NCI-H774 (cell line): ENCODE results near the gene FFAR3.
"Not testable (repeated sequence)": the region's sequence is repeated elsewhere in the genome, so short reads cannot be mapped to it uniquely, and the experiment has no call there.

Source experiments
- DNase-seq: peaks from one replicate; lab custom pipeline; 2025; lab: John Stamatoyannopoulos, UW

FFAR3 gene

DNA sequence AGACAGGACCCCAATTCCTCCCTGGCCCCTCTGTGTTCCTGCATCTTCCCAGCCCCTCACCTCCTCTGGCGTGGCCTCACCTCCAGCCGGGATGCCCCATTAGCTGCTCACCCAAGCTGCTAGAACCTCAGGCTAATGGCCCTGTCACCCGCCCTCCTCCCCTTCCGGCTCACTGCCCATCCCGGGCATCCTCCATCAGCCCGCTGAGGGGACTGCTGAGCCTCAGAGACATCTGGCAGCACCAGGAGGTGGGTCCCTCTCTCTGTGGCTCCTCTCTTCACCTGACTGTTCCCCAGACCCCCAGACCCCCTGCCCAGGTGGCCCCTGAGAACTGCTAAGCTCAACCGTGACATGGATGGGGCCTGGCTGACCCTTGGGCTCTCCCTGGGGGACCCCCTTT lies 7.7 kb upstream of the FFAR3 start:
- no peak for DNase-seq

- no peak for DNase-seq
These were observed 6.7 kb upstream of the FFAR3 start for GRCh38 chr19:35351411-35352176.

GRCh38 chr19:35352177-35352447 lies 6.1 kb upstream of the FFAR3 start:
- DNase-seq, result no peak

DNA sequence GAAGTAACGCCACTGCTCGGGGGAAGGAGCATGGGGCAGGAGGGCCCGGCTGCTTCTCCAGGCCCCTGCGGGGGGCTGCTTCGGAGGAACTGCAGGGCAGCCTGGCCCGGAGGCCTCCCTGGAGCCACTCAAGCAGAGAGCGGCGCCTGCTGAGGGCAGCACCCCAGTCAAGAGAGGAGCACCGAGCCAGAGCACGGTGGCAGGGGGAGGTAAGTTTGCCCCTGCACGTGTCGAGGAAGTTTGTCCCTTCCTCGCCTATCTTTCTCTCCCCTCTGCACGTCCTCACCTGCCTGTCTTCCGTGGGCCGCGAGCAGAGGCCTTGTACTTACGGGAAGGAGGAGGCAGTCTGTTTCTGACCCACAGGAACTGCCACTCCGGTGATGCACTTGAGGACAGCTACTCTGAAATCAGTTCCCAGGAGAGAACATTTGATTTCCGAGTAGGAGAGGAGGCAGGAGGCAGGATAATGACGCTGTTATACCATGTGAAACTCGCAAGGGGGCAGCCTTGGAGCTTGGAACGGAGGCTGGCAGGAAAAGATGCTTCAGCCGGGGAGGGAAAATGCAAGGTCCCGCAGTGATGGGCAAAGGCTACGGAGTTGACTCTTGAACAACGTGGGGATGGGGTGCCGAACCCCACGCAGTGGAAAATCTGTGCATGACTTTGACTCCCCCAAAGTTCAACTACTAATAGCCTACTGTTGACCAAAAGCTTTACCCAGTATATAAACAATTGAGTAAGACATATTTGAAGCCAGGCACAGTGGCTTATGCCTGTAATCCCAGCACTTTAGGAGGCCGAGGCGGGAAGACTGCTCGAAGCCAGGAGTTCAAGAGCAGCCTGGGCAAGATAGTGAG lies 5.6 kb upstream of the FFAR3 start:
- DNase-seq, result peak; percentile 37

DNA sequence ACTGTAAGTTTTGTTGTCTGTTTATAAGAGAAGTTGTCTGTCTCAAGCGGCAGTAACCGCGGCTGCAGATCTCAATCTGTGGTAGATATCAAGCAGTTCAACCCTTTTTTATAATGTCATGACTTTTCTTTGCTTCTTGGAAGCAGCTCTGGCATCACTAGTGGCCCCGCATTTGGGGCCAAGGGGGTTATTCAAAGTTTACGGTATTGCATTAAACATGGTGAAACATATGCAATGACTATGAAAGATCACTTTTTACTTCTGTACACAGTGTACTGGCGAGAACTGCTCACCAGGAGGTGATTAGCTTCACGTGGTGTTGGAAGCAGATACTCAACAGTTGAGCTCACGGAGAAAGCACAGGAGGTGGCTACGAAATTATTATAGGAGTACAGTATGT lies 4.6 kb upstream of the FFAR3 start:
- DNase-seq, result no peak

- no peak for DNase-seq
These were observed 3.4 kb upstream of the FFAR3 start for GRCh38 chr19:35354898-35355297.

DNA sequence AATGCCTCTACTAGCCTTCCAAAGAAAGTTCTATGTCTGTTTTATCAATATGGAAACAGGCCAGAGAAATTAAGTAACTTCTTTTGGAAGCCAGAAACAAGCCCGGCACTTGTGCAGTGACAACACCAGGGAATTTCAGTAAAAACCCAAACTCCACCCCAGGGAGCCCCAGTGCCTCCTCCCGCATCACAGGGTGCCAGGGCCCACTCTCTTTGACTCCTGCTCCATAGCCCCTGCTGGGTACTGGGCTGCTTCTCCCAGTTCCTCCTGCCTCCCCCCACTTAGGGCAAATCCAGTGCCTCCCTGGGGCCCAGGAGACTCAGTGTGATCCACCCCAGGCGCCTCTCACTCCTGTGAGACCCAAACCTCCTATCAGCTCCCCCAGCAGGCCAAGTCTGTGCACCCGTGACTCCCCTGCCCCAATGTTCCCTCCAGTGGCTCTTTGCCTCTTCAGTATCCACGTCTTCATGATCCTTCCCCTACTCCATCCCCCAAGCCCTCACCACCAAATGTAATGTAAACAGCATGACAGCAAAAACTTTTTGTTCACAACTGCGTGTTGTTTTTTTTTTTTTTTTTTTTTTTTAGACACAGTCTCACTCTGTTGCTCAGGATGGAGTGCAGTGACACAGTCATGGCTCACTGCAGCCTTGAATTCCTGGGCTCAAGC lies 2.3 kb upstream of the FFAR3 start:
- no peak for DNase-seq

GRCh38 chr19:35358834-35359233 lies 574 bp downstream of the FFAR3 start:
- DNase-seq, result not testable (repeated sequence)

GRCh38 chr19:35359395-35359794 lies 1.1 kb downstream of the FFAR3 start:
- DNase-seq, result not testable (repeated sequence)

GRCh38 chr19:35360081-35360480 lies 1.8 kb downstream of the FFAR3 start:
- DNase-seq, result not testable (repeated sequence)

- DNase-seq, result no peak
These were observed 2.7 kb downstream of the FFAR3 start for GRCh38 chr19:35360880-35361420.

GRCh38 chr19:35362261-35363000 lies 4.2 kb downstream of the FFAR3 start:
- no peak for DNase-seq

DNA sequence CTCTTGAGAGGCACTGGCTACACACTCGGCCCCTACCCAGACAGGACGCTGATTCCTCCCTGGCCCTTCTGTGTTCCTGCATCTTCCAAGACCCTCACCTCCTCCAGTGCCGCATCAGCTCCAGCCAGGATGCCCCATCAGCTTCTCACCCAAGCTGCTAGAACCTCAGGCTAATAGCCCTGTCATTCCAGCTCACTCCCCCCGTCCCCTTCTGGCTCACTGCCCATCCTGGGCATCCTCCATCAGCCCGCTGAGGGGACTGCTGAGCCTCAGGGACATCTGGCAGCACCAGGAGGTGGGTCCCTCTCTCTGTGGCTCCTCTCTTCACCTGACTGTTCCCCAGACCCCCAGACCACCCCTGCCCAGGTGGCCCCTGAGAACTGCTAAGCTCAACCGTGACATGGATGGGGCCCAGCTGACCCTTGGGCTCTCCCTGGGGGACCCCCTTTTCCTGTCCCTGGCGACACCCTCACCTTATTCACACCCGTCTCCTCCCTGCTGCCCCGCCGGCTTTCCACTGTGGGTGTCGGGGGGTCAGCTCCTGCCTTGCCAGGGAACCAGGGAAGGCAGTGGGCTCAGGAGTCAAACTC lies 4.8 kb downstream of the FFAR3 start:
- DNase-seq, result no peak

DNA sequence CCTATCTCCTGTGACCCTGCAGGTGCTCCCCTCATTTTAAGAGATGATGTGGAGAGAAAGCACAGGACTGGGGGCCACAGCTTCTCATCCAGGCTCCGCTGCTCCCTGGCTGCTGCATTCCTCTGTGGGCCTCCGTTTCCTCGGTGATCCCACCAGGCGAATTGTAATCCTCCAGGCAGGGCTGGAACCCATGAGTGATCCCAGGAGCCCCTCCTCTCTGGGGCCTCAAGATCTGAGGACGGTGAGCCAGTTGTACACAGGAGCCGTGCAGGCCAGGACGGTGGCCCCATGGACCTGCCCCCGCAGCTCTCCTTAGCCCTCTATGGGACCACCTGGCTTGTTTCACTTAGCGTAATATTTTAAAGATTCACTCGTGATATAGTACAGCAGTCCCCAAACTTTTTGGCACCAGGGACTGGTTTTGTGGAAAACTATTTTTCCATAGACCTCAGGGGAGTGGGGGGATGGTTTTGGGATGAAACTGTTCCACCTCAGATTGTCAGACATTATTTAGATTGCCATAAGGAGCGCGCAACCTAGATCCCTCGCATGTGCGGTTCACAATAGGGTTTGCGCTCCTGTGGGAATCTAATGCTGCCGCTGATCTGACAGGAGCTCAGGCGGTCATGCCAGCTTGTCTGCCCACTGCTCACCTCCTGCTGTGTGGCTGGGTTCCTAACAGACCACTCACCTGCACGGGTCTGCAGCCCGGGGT lies 5.6 kb downstream of the FFAR3 start:
- no peak for DNase-seq

DNA sequence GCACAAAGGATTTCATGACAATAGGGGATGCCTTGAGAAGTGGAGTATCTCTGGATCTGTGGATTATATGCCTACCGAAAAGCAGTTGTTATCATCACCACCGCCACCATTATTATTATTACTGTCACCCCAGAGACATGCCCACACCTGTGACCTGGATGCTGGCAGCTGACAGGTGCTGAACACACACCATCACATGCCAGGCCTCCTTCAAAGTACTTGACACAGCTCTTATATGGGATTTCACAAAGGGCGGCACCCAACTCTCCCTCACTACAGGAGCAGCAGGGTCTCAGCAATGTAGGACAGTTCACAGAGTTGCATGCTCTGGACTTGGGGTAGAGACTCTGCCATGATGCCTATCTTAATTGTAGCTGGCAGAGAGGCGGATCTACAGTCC lies 7.0 kb downstream of the FFAR3 start:
- no peak for DNase-seq

GRCh38 chr19:35368378-35368777 lies 10.1 kb downstream of the FFAR3 start:
- DNase-seq, result no peak

- DNase-seq, result no peak
These were observed 11.3 kb downstream of the FFAR3 start for GRCh38 chr19:35369522-35369921.

- no peak for DNase-seq
These were observed 12.5 kb downstream of the FFAR3 start, which contains the start of gene GPR42 for GRCh38 chr19:35370722-35371121. Gene GPR42, plus strand, starts transcription at chr19:35371068. Its CDS starts 292 bp downstream, at chr19:35371360.

- no peak for DNase-seq
These were observed 15.2 kb downstream of the FFAR3 start for GRCh38 chr19:35373492-35373891.

- DNase-seq, result not testable (repeated sequence)
These were observed 15.8 kb downstream of the FFAR3 start for GRCh38 chr19:35374031-35374430.
